RWPE2 (cell line): ENCODE data around the gene NABP1.
A peak's percentile ranks its signal among the peaks of the same experiment; 100 is the strongest.

Experiments used
- ATAC-seq: fragments of 200-7000 bp; cut with Tn5 transposase; 3 replicates; pipeline ENCODE4 v1.9.1; 2021; ENCODE audit warnings: low read depth
- DNase-seq: peaks from one replicate; pipeline ENCODE4 v3.0.0-alpha.2; 2020; ENCODE audit warnings: low spot score
- H3K27ac ChIP-seq: fragments of 450-650 bp; 2 replicates; pipeline ENCODE4 v1.5.1; 2017; ENCODE audit warnings: mild to moderate bottlenecking; ENCODE audit not compliant: poor library complexity, severe bottlenecking
- H3K27me3 ChIP-seq: fragments of 250-450 bp; sonication (Bioruptor Pico); 2 replicates; pipeline ENCODE4 v1.5.1; 2021; ENCODE audit warnings: mild to moderate bottlenecking, moderate library complexity; ENCODE audit not compliant: insufficient read depth, poor library complexity, severe bottlenecking
- H3K36me3 ChIP-seq: fragments of 250-450 bp; sonication (Bioruptor Pico); 2 replicates; pipeline ENCODE4 v1.5.1; 2020; ENCODE audit warnings: low read depth, mild to moderate bottlenecking, moderate library complexity
- H3K4me1 ChIP-seq: fragments of 250-450 bp; sonication (Bioruptor Pico); 2 replicates; pipeline ENCODE4 v1.5.1; 2021; ENCODE audit warnings: mild to moderate bottlenecking, moderate library complexity; ENCODE audit not compliant: insufficient read depth, poor library complexity, severe bottlenecking
- H3K4me3 ChIP-seq: fragments of 250-450 bp; sonication (Bioruptor Pico); 2 replicates; pipeline ENCODE4 v1.5.1; 2021; ENCODE audit warnings: mild to moderate bottlenecking, moderate library complexity; ENCODE audit not compliant: severe bottlenecking
- H3K9me3 ChIP-seq: fragments of 250-450 bp; sonication (Bioruptor Pico); 2 replicates; pipeline ENCODE4 v1.5.1; 2021; ENCODE audit warnings: mild to moderate bottlenecking, moderate library complexity; ENCODE audit not compliant: severe bottlenecking
- TF ChIP-seq, protein P1 (sequence below): fragments of 450-650 bp; IDR thresholded peaks from one replicate; pipeline ENCODE4 v1.5.1; 2017; ENCODE audit warnings: mild to moderate bottlenecking, moderate library complexity; ENCODE audit not compliant: poor library complexity, severe bottlenecking

NABP1 gene

DNA sequence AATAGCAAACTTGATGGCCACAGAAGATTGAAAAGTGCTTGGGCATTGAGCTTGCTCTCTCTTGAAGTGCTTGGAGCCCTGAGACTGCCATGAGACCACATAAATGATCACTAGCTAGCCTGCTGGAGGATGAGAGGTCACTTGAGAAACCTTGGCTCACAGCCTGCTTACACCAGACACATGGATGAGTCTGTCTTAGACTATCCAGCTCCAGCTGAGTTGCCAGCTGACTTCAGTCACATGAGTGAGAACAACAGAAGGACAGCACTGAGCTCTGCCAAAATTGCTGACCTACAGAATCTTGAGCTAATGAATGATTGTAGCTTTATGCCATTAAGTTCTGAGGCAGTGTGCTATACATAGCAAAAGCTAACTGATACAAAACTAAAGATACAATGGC lies 18.1 kb downstream of the NABP1 start:
- TF ChIP-seq, protein P1, sequence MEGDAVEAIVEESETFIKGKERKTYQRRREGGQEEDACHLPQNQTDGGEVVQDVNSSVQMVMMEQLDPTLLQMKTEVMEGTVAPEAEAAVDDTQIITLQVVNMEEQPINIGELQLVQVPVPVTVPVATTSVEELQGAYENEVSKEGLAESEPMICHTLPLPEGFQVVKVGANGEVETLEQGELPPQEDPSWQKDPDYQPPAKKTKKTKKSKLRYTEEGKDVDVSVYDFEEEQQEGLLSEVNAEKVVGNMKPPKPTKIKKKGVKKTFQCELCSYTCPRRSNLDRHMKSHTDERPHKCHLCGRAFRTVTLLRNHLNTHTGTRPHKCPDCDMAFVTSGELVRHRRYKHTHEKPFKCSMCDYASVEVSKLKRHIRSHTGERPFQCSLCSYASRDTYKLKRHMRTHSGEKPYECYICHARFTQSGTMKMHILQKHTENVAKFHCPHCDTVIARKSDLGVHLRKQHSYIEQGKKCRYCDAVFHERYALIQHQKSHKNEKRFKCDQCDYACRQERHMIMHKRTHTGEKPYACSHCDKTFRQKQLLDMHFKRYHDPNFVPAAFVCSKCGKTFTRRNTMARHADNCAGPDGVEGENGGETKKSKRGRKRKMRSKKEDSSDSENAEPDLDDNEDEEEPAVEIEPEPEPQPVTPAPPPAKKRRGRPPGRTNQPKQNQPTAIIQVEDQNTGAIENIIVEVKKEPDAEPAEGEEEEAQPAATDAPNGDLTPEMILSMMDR: no peak
- DNase-seq (no peak), ATAC-seq (peak; percentile 52)
- Histone ChIP-seq H3K27ac (no peak overlapping the region), H3K9me3 (no peaks in the 10 kb centered on the region), H3K27me3 (no peaks in the 10 kb centered on the region), H3K4me1 (peaks cover 10% of the 10 kb centered on the region), H3K36me3 (no peaks in the 10 kb centered on the region), H3K4me3 (no peak overlapping the region)

DNA sequence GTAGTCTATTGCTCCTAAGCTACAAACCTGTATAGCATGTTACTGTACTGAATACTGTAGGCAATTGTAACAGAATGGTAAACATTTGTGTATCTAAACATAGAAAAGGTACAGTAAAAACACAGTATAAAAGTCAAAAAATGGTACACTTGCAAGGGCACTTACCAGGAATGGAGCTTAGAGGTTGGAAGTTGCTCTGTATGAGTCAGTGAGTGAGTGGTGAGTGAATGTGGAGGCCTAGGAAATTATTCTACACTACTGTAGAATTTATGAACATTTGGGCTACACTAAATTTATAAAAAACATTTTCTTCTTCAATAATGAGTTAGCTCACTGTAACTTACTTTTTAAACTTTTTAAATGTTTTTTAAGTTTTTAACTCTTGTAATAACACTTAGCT lies 19.0 kb downstream of the NABP1 start:
- Histone ChIP-seq H3K36me3 (no peaks in the 10 kb centered on the region), H3K4me1 (peaks cover 8% of the 10 kb centered on the region), H3K9me3 (no peaks in the 10 kb centered on the region), H3K27me3 (no peaks in the 10 kb centered on the region), H3K27ac (no peak overlapping the region), H3K4me3 (no peak overlapping the region)
- TF ChIP-seq, protein P1: no peak
- DNase-seq (no peak), ATAC-seq (0 out of 3 replicates have a peak, but pooled peaks have one; percentile 27)

DNA sequence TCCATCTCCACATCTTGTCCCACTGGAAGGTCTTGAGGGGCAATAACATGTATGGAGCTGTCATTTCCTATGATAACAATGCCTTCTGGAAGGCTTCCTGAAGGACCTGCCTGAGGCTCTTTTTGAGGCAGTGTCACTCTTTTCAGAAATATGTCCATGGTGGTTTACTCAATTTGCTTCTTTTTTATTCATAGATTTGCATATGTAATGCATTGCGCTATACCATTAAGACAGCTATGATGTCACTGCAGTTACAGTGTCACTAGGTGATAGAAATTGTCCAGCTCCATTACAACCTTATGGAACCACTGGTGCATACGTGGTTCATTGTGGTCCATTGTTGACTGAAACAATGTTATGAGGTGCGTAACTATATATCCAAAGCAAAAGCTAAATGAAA lies 19.9 kb downstream of the NABP1 start:
- no peaks in the 10 kb centered on the region for H3K27me3 ChIP-seq
- H3K4me1 ChIP-seq: peaks cover 8% of the 10 kb centered on the region
- no peak overlapping the region for H3K27ac ChIP-seq
- no peaks in the 10 kb centered on the region for H3K36me3 ChIP-seq
- H3K4me3 ChIP-seq: no peak overlapping the region
- TF ChIP-seq, protein P1: no peak
- ATAC-seq (no peak), DNase-seq (no peak)
- no peaks in the 10 kb centered on the region for H3K9me3 ChIP-seq

DNA sequence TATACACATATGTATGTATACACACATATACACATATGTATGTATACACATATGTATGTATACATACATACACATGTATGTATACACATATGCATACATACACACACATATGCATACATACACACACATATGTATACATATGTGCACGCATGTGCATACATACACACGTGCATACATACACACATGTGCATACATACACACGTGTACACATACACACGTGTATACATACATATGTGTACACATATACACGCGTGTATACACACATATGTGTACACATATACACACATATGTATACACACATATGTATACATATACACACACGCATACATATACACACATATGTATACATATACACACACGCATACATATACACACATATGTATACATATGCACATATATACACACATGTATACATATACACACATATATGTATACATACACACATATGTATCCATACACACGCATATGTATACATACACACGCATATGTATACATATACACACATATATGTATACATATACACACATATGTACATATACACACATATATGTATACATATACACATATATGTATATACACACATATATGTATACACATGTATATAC lies 21.5 kb downstream of the NABP1 start:
- ATAC-seq (no peak), DNase-seq (no peak)
- TF ChIP-seq, protein P1: no peak
- Histone ChIP-seq H3K4me3 (no peak overlapping the region), H3K27ac (no peak overlapping the region), H3K4me1 (peaks cover 8% of the 10 kb centered on the region), H3K36me3 (no peaks in the 10 kb centered on the region), H3K27me3 (no peaks in the 10 kb centered on the region), H3K9me3 (no peaks in the 10 kb centered on the region)

DNA sequence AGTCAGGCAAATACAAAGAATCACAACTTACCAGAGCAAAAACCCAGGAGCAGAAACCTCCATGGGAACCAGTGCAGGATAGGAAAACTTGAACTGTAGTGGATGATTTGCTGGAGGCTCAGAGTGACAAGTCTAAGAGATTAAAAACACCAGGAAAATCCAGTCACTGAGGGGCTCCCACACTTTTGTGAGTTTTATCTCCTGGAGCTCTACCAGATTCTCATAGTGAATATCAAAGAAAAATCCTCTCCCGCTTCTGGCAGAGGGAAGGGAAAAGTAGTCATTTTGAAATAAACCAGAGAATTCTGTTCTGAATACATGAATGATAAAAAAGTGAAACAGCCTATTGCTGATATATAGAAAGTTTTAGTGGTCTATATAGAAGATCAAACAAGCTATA lies 23.1 kb downstream of the NABP1 start:
- Histone ChIP-seq H3K4me1 (peaks cover 8% of the 10 kb centered on the region), H3K27ac (no peak overlapping the region), H3K9me3 (no peaks in the 10 kb centered on the region), H3K27me3 (no peaks in the 10 kb centered on the region), H3K36me3 (no peaks in the 10 kb centered on the region), H3K4me3 (no peak overlapping the region)
- TF ChIP-seq, protein P1: no peak
- ATAC-seq: no peak
- no peak for DNase-seq
